Caki2 (cell line): ENCODE results near the gene CAMK4. TPM values are rescaled to one million over a fixed set of nuclear protein-coding genes. Genes with fewer than 3 reads are reported as not detected.

Source experiments
- DNase-seq: peaks from one replicate; pipeline ENCODE4 v3.0.0-alpha.2; 2015; ENCODE audit warnings: low read depth
- in situ Hi-C: cut with HindIII; loops from 2 replicates; pipeline ENCODE4 v1.10.0; 2016; ENCODE audit warnings: low sequenced_read_pairs, low pct_unique_long_range_greater_than_20kb, mixed read lengths
- total RNA-seq: library from RNA; depleted of rRNA; stranded (reverse); fragments of >200 nt; shearing (Covaris generic); gene quantifications from 2 replicates; pipeline ENCODE4 v1.2.3, GENCODE V29; 2014; ENCODE audit warnings: low replicate concordance

Gene CAMK4
- total RNA-seq, 1 experiment from 2014 or later: 2.7 TPM

GRCh38 chr5:111434800-111435199 lies 210.6 kb downstream of the CAMK4 start:
- in situ Hi-C loops: no loop called here
- no peak for DNase-seq

GRCh38 chr5:111439473-111440075 lies 215.4 kb downstream of the CAMK4 start:
- no peak for DNase-seq
- in situ Hi-C loops: no loop called here

- DNase-seq: no peak
- in situ Hi-C loops: no loop called here
Observed at GRCh38 chr5:111447099-111447498, 222.9 kb downstream of the CAMK4 start.

GRCh38 chr5:111447822-111448221 lies 223.6 kb downstream of the CAMK4 start:
- in situ Hi-C loops: no loop called here
- DNase-seq: no peak

GRCh38 chr5:111453295-111453694 lies 229.1 kb downstream of the CAMK4 start:
- in situ Hi-C loops: no loop called here
- no peak for DNase-seq

- DNase-seq: no peak
- in situ Hi-C loops: no loop called here
Observed at GRCh38 chr5:111453747-111454146, 229.6 kb downstream of the CAMK4 start.

- in situ Hi-C loops: no loop called here
- no peak for DNase-seq
Observed at GRCh38 chr5:111454198-111454622, 230.0 kb downstream of the CAMK4 start.

- in situ Hi-C loops: no loop called here
- no peak for DNase-seq
Observed at GRCh38 chr5:111454776-111455175, 230.6 kb downstream of the CAMK4 start.

GRCh38 chr5:111461255-111461671 lies 237.1 kb downstream of the CAMK4 start:
- in situ Hi-C loops: no loop called here
- DNase-seq: no peak

- in situ Hi-C loops: no loop called here
Observed at GRCh38 chr5:111461934-111462333, 237.8 kb downstream of the CAMK4 start.

GRCh38 chr5:111463311-111463710 lies 239.1 kb downstream of the CAMK4 start:
- no peak for DNase-seq
- in situ Hi-C loops: no loop called here

More at GRCh38 chr5:111461934-111462333, 237.8 kb downstream of the CAMK4 start:
- DNase-seq: no peak

GRCh38 chr5:111469293-111469896 lies 245.2 kb downstream of the CAMK4 start:
- DNase-seq: no peak
- in situ Hi-C loops: no loop called here

- no peak for DNase-seq
- in situ Hi-C loops: no loop called here
Observed at GRCh38 chr5:111469903-111470302, 245.7 kb downstream of the CAMK4 start.

GRCh38 chr5:111472096-111472495 lies 247.9 kb downstream of the CAMK4 start:
- DNase-seq: no peak
- in situ Hi-C loops: no loop called here

GRCh38 chr5:111472579-111472978 lies 248.4 kb downstream of the CAMK4 start:
- in situ Hi-C loops: no loop called here
- DNase-seq: no peak

GRCh38 chr5:111478266-111478665 lies 254.1 kb downstream of the CAMK4 start:
- in situ Hi-C loops: no loop called here
- DNase-seq: no peak

GRCh38 chr5:111478898-111479297 lies 254.7 kb downstream of the CAMK4 start:
- no peak for DNase-seq
- in situ Hi-C loops: no loop called here

- in situ Hi-C loops: no loop called here
- no peak for DNase-seq
Observed at GRCh38 chr5:111480346-111480745, 256.2 kb downstream of the CAMK4 start.

GRCh38 chr5:111486055-111486454 lies 261.9 kb downstream of the CAMK4 start:
- in situ Hi-C loops: no loop called here
- no peak for DNase-seq

GRCh38 chr5:111486926-111487325 lies 262.7 kb downstream of the CAMK4 start:
- DNase-seq: no peak
- in situ Hi-C loops: no loop called here
